Lower leg skin (tissue), 4 donors: ENCODE data around the gene LIMS2. TPM values are rescaled to one million over a fixed set of nuclear protein-coding genes. Genes with fewer than 3 reads are reported as not detected.

Experiments used
- DNase-seq, 2 donors: peaks; one replicate each; pipeline ENCODE4 v3.0.0-alpha.2; 2019; ENCODE audit warnings: low spot score in 2 of 2
- H3K4me3 ChIP-seq: fragments of 200-600 bp; sonication (generic); 2 replicates; pipeline ENCODE4 v1.5.1; 2017; ENCODE audit warnings: mild to moderate bottlenecking, low read depth; ENCODE audit not compliant: poor library complexity, severe bottlenecking
- CTCF ChIP-seq, 3 donors: fragments of 450-650 bp; IDR thresholded peaks; one replicate each; pipeline ENCODE4 v1.5.1; 2016; ENCODE audit warnings: antibody characterized with exemption in 3 of 3, mild to moderate bottlenecking in 3 of 3, moderate library complexity in 2 of 3
- POLR2A ChIP-seq, 2 donors: fragments of 450-650 bp; IDR thresholded peaks; one replicate each; pipeline ENCODE4 v1.6.1; 2016 to 2017; ENCODE audit warnings: antibody characterized with exemption in 2 of 2, mild to moderate bottlenecking in 1 of 2, moderate library complexity in 1 of 2
- WGBS, 2 donors: methylation state at CpG; one replicate each; pipeline ENCODE4 v1.1.5; 2018; 5-methylcytosine and 5-hydroxymethylcytosine counted together
- intact Hi-C: fragments of 100-400 bp; cut with DNase I; formaldehyde crosslinking; loops from one replicate; pipeline ENCODE4 v1.15.0; 2023; ENCODE audit warnings: low total_unique reads
- total RNA-seq, 4 donors: library from RNA; depleted of rRNA; stranded (reverse); fragments of >200 nt; gene quantifications; one replicate each; pipeline ENCODE4 v1.1.0, GENCODE V29; 2016

Gene LIMS2
- total RNA-seq, 4 donors from 2014 or later = 7.5 to 19.4 (median 11.4) TPM

GRCh38 chr2:127637236-127637630, 38.1 kb downstream of the LIMS2 start:
- no peak for DNase-seq
- TF ChIP-seq POLR2A (IDR thresholded peaks at IDR 0.05) (no peak), CTCF (IDR thresholded peaks at IDR 0.05) (no peak)
- WGBS, 2 donors = 43 to 73% methylated on average over 4 to 13 of the region's 13 CpGs
- no peak overlapping the region for H3K4me3 ChIP-seq
- intact Hi-C loops = no loop called here

DNA sequence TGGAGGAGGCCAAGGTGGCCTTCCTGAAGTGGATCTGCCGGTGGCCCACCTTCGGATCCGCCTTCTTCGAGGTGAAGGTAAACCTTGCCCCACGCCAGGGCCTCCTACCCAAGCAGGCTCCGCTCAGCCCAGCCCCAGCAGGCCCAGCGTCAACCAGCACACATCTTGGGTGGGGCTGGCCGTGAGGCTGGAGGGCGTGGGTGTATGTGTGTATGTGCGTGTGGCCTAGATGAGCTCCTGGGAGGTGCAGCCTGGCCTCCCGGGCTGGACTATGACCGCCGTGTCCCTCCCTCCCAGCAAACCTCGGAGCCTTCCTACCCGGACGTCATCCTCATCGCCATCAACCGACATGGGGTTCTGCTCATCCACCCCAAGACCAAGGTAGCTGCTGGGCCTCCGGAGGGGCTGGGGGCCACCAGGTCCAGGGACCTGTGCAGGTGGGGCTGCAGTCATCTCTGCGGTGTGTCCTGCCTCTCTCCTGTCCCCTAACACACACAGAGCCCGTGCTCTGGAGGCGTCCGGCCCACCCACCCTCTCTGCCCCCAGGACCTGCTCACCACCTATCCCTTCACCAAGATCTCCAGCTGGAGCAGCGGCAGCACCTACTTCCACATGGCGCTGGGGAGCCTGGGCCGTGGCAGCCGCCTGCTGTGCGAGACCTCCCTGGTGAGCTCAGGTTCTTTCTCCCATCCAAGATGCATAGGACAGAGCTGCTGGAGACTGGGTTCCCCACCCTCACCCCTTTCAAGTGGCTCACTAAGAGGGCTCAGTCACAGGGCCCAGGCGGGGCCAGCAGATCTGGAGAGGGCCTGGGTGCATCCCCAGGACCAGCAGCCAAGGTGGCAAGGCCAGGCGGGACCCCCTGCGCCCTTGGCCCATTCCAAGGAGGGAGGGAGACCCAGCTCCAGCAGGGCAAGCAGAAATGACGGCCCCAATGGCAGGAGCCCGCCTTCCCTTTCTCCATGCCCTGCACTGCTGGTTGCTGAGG, 38.8 kb downstream of the LIMS2 start:
- DNase-seq = no peak
- 83 to 88% methylated on average over 28 of the region's 33 CpGs for WGBS, 2 donors
- intact Hi-C loops = no loop called here
- no peak overlapping the region for H3K4me3 ChIP-seq
- TF ChIP-seq POLR2A (IDR thresholded peaks at IDR 0.05) = no peak

GRCh38 chr2:127635380-127636237, 39.7 kb downstream of the LIMS2 start:
- WGBS, 2 donors = 90 to 91% methylated on average over 17 to 18 of the region's 19 CpGs

DNA sequence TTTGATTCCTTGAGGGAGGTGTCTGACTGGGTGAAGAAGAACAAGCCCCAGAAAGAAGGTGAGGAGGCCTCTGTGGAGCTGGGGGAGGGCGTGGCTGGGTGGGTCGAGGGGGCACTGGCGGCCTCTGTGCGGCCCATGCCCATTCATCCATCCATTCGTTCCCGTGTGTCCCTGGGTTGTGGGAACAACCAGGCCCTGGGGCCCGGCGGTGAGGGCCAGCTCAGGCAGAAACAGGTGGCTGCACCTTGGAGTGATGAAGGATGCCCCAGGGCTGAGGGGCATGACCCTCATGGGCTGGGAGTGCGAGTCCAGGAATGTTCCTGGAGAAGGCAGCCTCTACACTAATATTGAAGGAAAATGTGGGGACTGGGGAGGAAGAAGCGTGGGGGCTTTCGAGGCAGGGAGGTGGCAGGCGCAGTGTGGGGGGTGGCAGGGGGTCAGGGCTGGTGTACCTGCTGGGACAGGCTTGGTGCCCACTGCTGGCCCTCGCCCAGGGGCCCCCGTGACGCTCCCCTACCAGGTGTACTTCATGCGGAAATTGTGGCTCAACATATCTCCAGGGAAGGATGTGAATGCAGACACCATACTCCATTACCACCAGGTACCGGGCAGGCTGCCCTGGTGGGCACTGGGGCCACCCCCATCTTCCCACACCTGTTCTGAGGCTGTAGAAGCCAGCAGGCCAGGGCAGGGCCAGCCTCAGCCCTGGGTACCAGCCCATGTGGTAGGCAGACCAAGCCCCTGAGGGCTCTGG, 40.5 kb downstream of the LIMS2 start:
- H3K4me3 ChIP-seq = no peak overlapping the region
- 86% methylated on average over 17 of the region's 17 CpGs for WGBS, 2 donors
- no peak for TF ChIP-seq POLR2A (IDR thresholded peaks at IDR 0.05)
- no peak for TF ChIP-seq CTCF (IDR thresholded peaks at IDR 0.05)
- DNase-seq = no peak
- intact Hi-C loops = no loop called here

More at GRCh38 chr2:127635380-127636237, 39.7 kb downstream of the LIMS2 start:
- DNase-seq = no peak
- intact Hi-C loops = no loop called here
- no peak overlapping the region for H3K4me3 ChIP-seq
- TF ChIP-seq POLR2A (IDR thresholded peaks at IDR 0.05) = no peak

DNA sequence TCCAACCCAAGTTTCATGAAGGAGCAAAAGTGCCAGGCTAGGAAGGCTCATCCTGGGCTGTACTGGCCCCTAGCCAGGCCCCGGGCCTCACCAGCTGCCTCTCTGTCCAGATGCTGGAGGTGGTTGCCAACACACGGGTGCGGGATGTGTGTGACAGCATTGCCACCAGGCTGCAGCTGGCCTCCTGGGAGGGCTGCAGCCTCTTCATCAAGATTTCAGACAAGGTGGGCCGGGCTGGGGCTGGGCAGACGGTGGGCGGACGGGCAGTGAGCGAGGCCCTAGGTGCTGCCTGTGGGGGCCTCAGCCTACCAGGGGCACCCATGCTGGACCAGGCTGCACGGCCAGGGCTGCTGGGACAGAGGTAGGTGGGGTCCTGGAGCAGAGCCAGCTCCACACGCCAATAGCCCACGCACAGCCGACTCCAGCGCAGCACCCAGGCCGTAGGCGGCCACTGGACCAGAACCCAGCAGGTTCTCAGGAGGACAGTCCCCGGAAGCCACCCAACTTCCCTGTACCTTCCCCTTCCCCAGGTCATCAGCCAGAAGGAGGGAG, 41.2 kb downstream of the LIMS2 start:
- H3K4me3 ChIP-seq = no peak overlapping the region
- no peak for DNase-seq
- no peak for TF ChIP-seq POLR2A (IDR thresholded peaks at IDR 0.05)
- 66 to 70% methylated on average over 7 to 14 of the region's 16 CpGs for WGBS, 2 donors
- intact Hi-C loops = no loop called here

GRCh38 chr2:127633556-127634065, 41.7 kb downstream of the LIMS2 start:
- TF ChIP-seq POLR2A (IDR thresholded peaks at IDR 0.05) = no peak
- WGBS, 2 donors = 65 to 73% methylated on average over 7 to 9 of the region's 9 CpGs
- DNase-seq = no peak
- no peak overlapping the region for H3K4me3 ChIP-seq
- intact Hi-C loops = no loop called here
